Heart right ventricle (tissue), 16 donors: ENCODE measurements around the gene CYB5RL. TPM values are rescaled to one million over a fixed set of nuclear protein-coding genes. Genes with fewer than 3 reads are reported as not detected.
A peak's percentile ranks its signal among the peaks of the same experiment; 100 is the strongest.

Source experiments
- ATAC-seq, 8 donors: fragments of 200-7000 bp; cut with Tn5 transposase; one replicate each; pipeline ENCODE4 v1.9.1; 2020; ENCODE audit warnings: mild to moderate bottlenecking in 8 of 8, moderate library complexity in 8 of 8, moderate number of reproducible peaks in 1 of 8
- DNase-seq, 2 donors: peaks; one replicate each; pipeline ENCODE4 v3.0.0-alpha.2; 2020
- H3K27ac ChIP-seq, 10 donors: fragments of 200-600 bp; sonication (generic) in 2 of 10; one replicate each; pipeline versions ENCODE4 v1.5.0 to v1.8.0; 2020 to 2022; ENCODE audit warnings: mild to moderate bottlenecking in 3 of 10
- H3K27me3 ChIP-seq, 7 donors: fragments of 200-600 bp; one replicate each; pipeline ENCODE4 v1.8.0; 2021 to 2022; ENCODE audit warnings: mild to moderate bottlenecking in 2 of 7
- H3K36me3 ChIP-seq, 9 donors: fragments of 200-600 bp; sonication (generic) in 1 of 9; one replicate each; pipeline versions ENCODE4 v1.5.0 to v1.8.0; 2020 to 2022; ENCODE audit warnings: mild to moderate bottlenecking in 2 of 9
- H3K4me1 ChIP-seq, 9 donors: fragments of 200-600 bp; sonication (generic) in 1 of 9; one replicate each; pipeline versions ENCODE4 v1.5.0 to v1.8.0; 2020 to 2022; ENCODE audit warnings: mild to moderate bottlenecking in 4 of 9
- H3K4me3 ChIP-seq, 10 donors: fragments of 200-600 bp; sonication (generic) in 2 of 10; one replicate each; pipeline versions ENCODE4 v1.5.0 to v1.8.0; 2020 to 2022; ENCODE audit warnings: mild to moderate bottlenecking in 7 of 10, moderate library complexity in 2 of 10
- H3K9me3 ChIP-seq, 11 donors: fragments of 200-600 bp in 10 of 11; sonication (generic) in 2 of 11; one replicate each; pipeline versions ENCODE4 v1.5.0 to v1.8.0; 2013 to 2022; ENCODE audit warnings: mild to moderate bottlenecking in 2 of 11, control low read depth in 1 of 11, moderate library complexity in 1 of 11
- CTCF ChIP-seq, 9 donors: fragments of 200-600 bp; sonication (generic) in 2 of 9; IDR thresholded peaks; one replicate each; pipeline versions ENCODE4 v1.5.0 to v1.8.0; 2021 to 2022; ENCODE audit warnings: antibody characterized with exemption in 9 of 9, mild to moderate bottlenecking in 5 of 9, moderate library complexity in 1 of 9
- WGBS, 2 donors: extraction: QIAGEN DNeasy Blood & Tissue Kit; methylation state at CpG; one replicate each; pipeline ENCODE4 v1.1.7; 2013; ENCODE audit warnings: inconsistent platforms in 1 of 2; 5-methylcytosine and 5-hydroxymethylcytosine counted together
- intact Hi-C, 10 donors: fragments of 100-400 bp; cut with DNase I; formaldehyde crosslinking; loops; one replicate each; pipeline versions ENCODE4 v1.11.1 to v1.14.2; 2022
- polyA plus RNA-seq, 2 donors: library from polyadenylated mRNA; stranded (reverse); fragments of 200-250 nt; gene quantifications; one replicate each; pipeline ENCODE4 v1.2.3, GENCODE V29; 2013
- total RNA-seq, 10 donors: library from RNA; stranded (reverse); fragmentation: NEBNext Ultra II Directional in 3 of 10; extraction: Animal tissue kit (Norgen Biotek cat#: 25700) in 3 of 10; gene quantifications; one replicate each; pipeline versions ENCODE4 v1.2.1 to v1.2.4, GENCODE V29; 2021 to 2023
- donor health status: Arrhythmogenic right ventricular cardiomyopathy.
- donor health status: ischemic (EF 13 %, LVEDD 7.1; RV severe dilation, severe dysfunction).
- donor health status: healthy with polysubstance abuse.
- donor health status: DM: no; HTN: yes; CAD: no.
- donor health status: DM: no; HTN: no; CAD: no.
- donor health status: ischemic (EF 25% LVEDD 6.9; RV normal size, moderate dysfunction).
- donor health status: ischemic (EF 25% LVEDD 5.7; RV mildly dilated, moderate dysfunction).
- donor health status: healthy.
- donor health status: DM: yes; HTN: yes; CAD: no.
- donor health status: Ischemic cardiomyopathy.
- donor health status: ischemic (EF 35%, LVEDD 5.7; RV mildly dilated, moderate dysfunction).
- donor health status: nonischemic (EF 11% LVEDD 7.7; RV severe dilation, severe dysfunction).
- donor health status: DM: yes; HTN: yes; CAD: no.
- donor health status: PGD.
- donor health status: ischemic (EF 29% LVEDD 5.4; RV normal size, mild dysfunction).
- donor health status: nonischemic (EF 23%, LVEDD 6.1; RV moderate dilation, normal function).

Gene CYB5RL
- total and polyA plus RNA-seq, 12 donors: 0.99 to 8.3 (median 5.4) TPM

DNA sequence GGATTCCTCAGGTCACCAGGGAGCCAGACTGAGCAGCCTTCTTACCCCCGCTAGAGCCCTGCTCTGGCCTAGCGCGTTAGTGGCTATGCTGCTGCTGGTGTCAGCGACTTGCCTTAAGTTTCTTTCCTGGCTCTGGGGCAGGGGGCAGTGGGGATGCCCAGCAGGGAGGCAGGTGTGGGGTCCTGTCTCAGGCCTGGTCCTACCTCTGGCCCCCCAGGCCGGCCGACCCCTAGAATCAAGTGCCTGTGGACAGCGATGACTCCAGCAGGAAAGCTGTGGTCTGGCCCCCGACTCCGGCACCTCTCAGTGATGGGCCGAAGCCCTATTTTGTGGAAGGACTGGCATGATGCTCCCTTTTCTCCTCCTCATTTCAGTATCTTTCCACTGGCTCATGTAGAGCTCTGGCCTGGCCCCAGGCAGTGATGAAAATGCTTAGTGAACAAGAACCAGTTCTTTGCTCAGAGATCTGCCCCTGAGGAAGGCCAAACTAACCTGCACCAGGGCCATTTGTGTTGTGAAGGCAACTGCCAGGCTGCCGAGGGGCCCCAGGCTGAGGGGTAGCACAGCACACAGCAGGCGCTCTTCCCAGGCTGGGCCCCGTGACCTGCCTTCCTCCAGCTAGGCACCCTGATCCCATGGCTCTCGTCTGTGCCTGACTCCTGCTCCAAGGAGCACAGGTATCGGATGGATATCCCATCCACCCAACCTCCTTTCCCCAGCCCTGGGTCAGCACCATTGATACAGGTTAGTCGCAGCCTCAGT lies 23.8 kb upstream of the CYB5RL start:
- intact Hi-C loops: loop anchor here in 1 of 10 donors (5.0 kb wide), 1 partner anchor 139 kb away; no protein-coding TSS in a partner anchor
- Histone ChIP-seq H3K36me3 (peaks cover 0 to 56% (median 3%) of the 10 kb centered on the region in 9 donors), H3K4me1 (peaks cover 6 to 44% (median 26%) of the 10 kb centered on the region in 9 donors), H3K9me3 (no peaks in the 10 kb centered on the region), H3K27me3 (no peaks in the 10 kb centered on the region), H3K27ac (no peak overlapping the region), H3K4me3 (no peak overlapping the region)
- 94 to 96% methylated on average over 16 of the region's 16 CpGs for WGBS, 2 donors
- no peak for TF ChIP-seq CTCF (IDR thresholded peaks at IDR 0.05)
- ATAC-seq: no peak
- DNase-seq: no peak

DNA sequence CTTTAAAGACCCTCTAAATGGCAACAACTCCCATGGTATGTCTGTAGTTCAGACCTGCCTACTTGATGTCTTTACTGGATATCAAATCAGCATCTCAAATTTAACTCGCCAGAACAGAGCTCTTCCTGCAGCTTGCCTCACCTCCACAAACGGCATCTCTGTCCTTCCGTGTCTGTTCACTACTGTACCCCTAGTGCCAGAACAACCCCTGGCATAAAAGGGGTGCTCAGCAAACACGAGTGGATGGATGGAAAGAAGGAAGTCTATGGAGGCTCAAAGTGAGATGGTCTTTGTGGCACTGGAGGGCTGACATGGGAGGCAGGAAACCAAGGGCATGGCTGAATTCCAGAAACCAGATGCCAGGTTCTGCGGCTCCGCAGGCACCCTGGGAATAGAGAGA lies 22.9 kb upstream of the CYB5RL start:
- ATAC-seq: no peak
- 70 to 73% methylated on average over 6 of the region's 6 CpGs for WGBS, 2 donors
- DNase-seq: no peak
- TF ChIP-seq CTCF (IDR thresholded peaks at IDR 0.05): no peak
- intact Hi-C loops: loop anchor here in 1 of 10 donors (5.0 kb wide), 1 partner anchor 140 kb away; no protein-coding TSS in a partner anchor
- Histone ChIP-seq H3K27ac (no peak overlapping the region), H3K4me1 (peaks cover 6 to 39% (median 28%) of the 10 kb centered on the region in 9 donors), H3K4me3 (no peak overlapping the region), H3K27me3 (no peaks in the 10 kb centered on the region), H3K9me3 (no peaks in the 10 kb centered on the region), H3K36me3 (peaks cover 0 to 56% (median 12%) of the 10 kb centered on the region in 9 donors)

DNA sequence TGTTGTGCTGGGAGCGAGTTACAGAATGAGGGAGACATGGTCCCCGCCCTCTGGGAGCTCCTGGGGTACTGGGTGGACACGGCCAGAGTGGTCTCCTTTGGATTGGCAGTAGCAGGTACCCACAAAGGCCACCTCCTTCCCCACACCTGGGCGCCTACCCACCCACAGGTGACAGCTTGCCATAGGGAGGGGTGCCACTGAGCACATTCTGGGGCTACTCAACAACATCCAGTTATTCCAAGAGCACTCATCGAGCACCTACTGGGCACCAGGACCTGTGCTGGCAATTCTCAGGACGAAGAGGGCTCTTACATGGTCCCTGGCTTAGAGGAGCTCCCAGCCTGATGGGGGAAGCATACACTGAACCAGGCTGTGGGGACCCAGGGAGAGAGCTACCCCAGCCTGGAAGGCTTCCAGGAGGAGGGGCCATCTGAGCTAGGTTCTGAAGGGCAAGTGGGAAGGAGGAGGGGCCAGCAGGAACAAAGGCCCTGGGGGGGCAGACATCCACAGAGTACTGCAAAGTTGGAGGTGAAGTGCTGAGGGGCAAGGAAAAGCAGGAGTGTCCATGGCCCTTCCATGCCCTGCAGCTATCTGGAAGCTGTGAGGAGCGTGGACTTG lies 22.1 kb upstream of the CYB5RL start:
- Histone ChIP-seq H3K4me1 (peaks cover 6 to 39% (median 28%) of the 10 kb centered on the region in 9 donors), H3K27ac (no peak overlapping the region), H3K4me3 (no peak overlapping the region), H3K9me3 (no peaks in the 10 kb centered on the region), H3K36me3 (peaks cover 0 to 57% (median 19%) of the 10 kb centered on the region in 9 donors), H3K27me3 (no peaks in the 10 kb centered on the region)
- DNase-seq: no peak
- TF ChIP-seq CTCF (IDR thresholded peaks at IDR 0.05): no peak
- intact Hi-C loops: loop anchor here in 1 of 10 donors (5.0 kb wide), 1 partner anchor 140 kb away; no protein-coding TSS in a partner anchor
- no peak for ATAC-seq
- 95 to 96% methylated on average over 7 of the region's 7 CpGs for whole genome bisulfite sequencing, 2 donors

- intact Hi-C loops: loop anchor here in 1 of 10 donors (5.0 kb wide), 1 partner anchor 141 kb away; no protein-coding TSS in a partner anchor
- peaks cover 6 to 39% (median 28%) of the 10 kb centered on the region in 9 donors for H3K4me1 ChIP-seq
- H3K36me3 ChIP-seq: peaks cover 0 to 57% (median 26%) of the 10 kb centered on the region in 9 donors
- no peaks in the 10 kb centered on the region for H3K27me3 ChIP-seq
- DNase-seq (no peak), ATAC-seq (no peak)
- H3K9me3 ChIP-seq: no peaks in the 10 kb centered on the region
- peak overlapping the region in 6 of 10 donors; percentile 46 to 71 (median 62) for H3K27ac ChIP-seq
- no peak overlapping the region for H3K4me3 ChIP-seq
- no peak for TF ChIP-seq CTCF (IDR thresholded peaks at IDR 0.05)
- 91 to 93% methylated on average over 12 of the region's 12 CpGs for WGBS, 2 donors
Observed at GRCh38 chr1:54221113-54221834, 21.4 kb upstream of the CYB5RL start.
